Thymus (tissue), 11 donors: Measurements from ENCODE around the gene PIK3R3. TPM values are rescaled to one million over a fixed set of nuclear protein-coding genes. Genes with fewer than 3 reads are reported as not detected.

ENCODE experiments used
- DNase-seq, 9 donors: peaks; one replicate each; pipeline ENCODE4 v3.0.0-alpha.2; 2013; ENCODE audit warnings: low spot score in 9 of 9, low read depth in 6 of 9, missing footprints in 1 of 9
- H3K27ac ChIP-seq, 2 donors: one replicate each; pipeline ENCODE4 v1.5.1; 2013; ENCODE audit warnings: control low read depth in 1 of 2, low read depth in 1 of 2, low read length in 1 of 2, mild to moderate bottlenecking in 1 of 2, moderate library complexity in 1 of 2
- H3K27me3 ChIP-seq, 2 donors: one replicate each; pipeline ENCODE4 v1.5.1; 2013; ENCODE audit warnings: low read length in 1 of 2; ENCODE audit not compliant: control insufficient read depth in 2 of 2, insufficient read depth in 1 of 2
- H3K36me3 ChIP-seq, 2 donors: one replicate each; pipeline ENCODE4 v1.5.1; 2013; ENCODE audit warnings: low read length in 1 of 2, mild to moderate bottlenecking in 1 of 2, moderate library complexity in 1 of 2; ENCODE audit not compliant: control insufficient read depth in 2 of 2, insufficient read depth in 2 of 2
- H3K4me1 ChIP-seq, 2 donors: one replicate each; pipeline ENCODE4 v1.5.1; 2013; ENCODE audit warnings: low read length in 2 of 2; ENCODE audit not compliant: control insufficient read depth in 2 of 2, insufficient read depth in 2 of 2
- H3K4me3 ChIP-seq, 2 donors: one replicate each; pipeline ENCODE4 v1.5.1; 2013; ENCODE audit warnings: low read length in 2 of 2, control low read depth in 1 of 2, mild to moderate bottlenecking in 1 of 2
- H3K9me3 ChIP-seq, 2 donors: one replicate each; pipeline ENCODE4 v1.5.1; 2013; ENCODE audit warnings: low read length in 1 of 2, mild to moderate bottlenecking in 1 of 2; ENCODE audit not compliant: control insufficient read depth in 2 of 2, insufficient read depth in 1 of 2
- WGBS: extraction: QIAGEN DNeasy Blood & Tissue Kit; methylation state at CpG from one replicate; pipeline ENCODE4 v1.1.7; 2013; 5-methylcytosine and 5-hydroxymethylcytosine counted together
- polyA plus RNA-seq: library from polyadenylated mRNA; stranded (reverse); fragments of 200-250 nt; gene quantifications from one replicate; pipeline ENCODE4 v1.2.3, GENCODE V29; 2013
- total RNA-seq: library from RNA; stranded (reverse); fragments of 120-200 nt; gene quantifications from one replicate; pipeline ENCODE4 v1.2.4, GENCODE V29; 2013
- donor health status: healthy.

PIK3R3 gene
- total and polyA plus RNA-seq, 2 donors, result 8.9 to 13.3 TPM

GRCh38 chr1:46130121-46130520 lies 2.3 kb downstream of the PIK3R3 start:
- Histone ChIP-seq H3K27ac (no peak overlapping the region), H3K4me3 (peak overlapping the region in 1 of 2 donors; percentile 83), H3K27me3 (peaks cover 11 to 26% of the 10 kb centered on the region in 2 donors), H3K36me3 (no peaks in the 10 kb centered on the region), H3K4me1 (peaks cover 9 to 25% of the 10 kb centered on the region in 2 donors), H3K9me3 (no peaks in the 10 kb centered on the region)
- WGBS, result 80% methylated on average over 1 of the region's 1 CpG
- peak in 1 of 9 donors; percentile 3 for DNase-seq

DNA sequence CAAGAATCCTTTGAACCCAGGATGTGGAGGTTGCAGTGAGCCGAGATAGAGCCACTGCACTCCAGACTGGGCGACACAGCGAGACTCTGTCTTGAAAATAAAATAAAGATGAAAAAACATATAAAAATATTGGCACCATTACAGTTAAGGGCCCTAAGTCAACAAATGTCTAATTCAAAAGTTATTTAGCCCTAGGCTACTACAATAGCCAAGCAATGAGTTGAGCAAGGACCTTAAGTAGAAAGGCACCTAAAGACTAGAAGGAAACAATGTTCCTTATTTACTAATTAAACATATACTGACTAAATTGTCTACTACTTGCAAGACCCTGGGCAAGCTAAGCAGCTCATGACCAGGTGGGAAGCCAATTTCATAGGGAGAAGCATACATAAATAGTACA lies 4.1 kb downstream of the PIK3R3 start:
- Histone ChIP-seq H3K27ac (no peak overlapping the region), H3K36me3 (no peaks in the 10 kb centered on the region), H3K9me3 (no peaks in the 10 kb centered on the region), H3K27me3 (peaks cover 11 to 26% of the 10 kb centered on the region in 2 donors), H3K4me3 (no peak overlapping the region), H3K4me1 (peaks cover 3 to 11% of the 10 kb centered on the region in 2 donors)
- WGBS, result 89% methylated on average over 3 of the region's 3 CpGs
- no peak for DNase-seq

DNA sequence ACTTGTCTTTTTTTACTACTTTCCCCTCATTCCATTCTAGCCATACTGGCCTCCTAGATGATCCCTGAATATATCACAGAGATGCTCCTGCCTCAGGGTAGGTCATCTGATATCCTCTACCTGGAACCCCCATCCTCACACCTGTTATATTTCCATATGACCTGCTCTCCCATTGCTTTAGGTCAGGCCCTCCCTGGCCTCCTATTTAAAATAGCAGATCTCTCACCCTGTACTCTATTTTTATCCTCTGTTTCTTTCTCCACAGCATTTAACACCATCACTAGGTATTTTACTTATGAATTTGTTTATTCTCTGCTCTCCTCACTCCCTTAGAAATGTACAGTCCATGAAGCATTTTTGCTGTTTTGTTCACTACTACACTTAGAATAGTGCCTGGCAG lies 13.6 kb downstream of the PIK3R3 start:
- Histone ChIP-seq H3K9me3 (no peaks in the 10 kb centered on the region), H3K27me3 (no peaks in the 10 kb centered on the region), H3K27ac (no peak overlapping the region), H3K36me3 (no peaks in the 10 kb centered on the region), H3K4me3 (no peak overlapping the region), H3K4me1 (no peaks in the 10 kb centered on the region)
- no peak for DNase-seq

GRCh38 chr1:46117810-46118494 lies 14.5 kb downstream of the PIK3R3 start:
- Histone ChIP-seq H3K4me3 (no peak overlapping the region), H3K27me3 (no peaks in the 10 kb centered on the region), H3K36me3 (no peaks in the 10 kb centered on the region), H3K27ac (no peak overlapping the region), H3K4me1 (no peaks in the 10 kb centered on the region), H3K9me3 (no peaks in the 10 kb centered on the region)
- 97% methylated on average over 5 of the region's 5 CpGs for WGBS
- DNase-seq, result no peak

- DNase-seq, result no peak
- H3K27me3 ChIP-seq, result no peaks in the 10 kb centered on the region
- no peaks in the 10 kb centered on the region for H3K4me1 ChIP-seq
- no peak overlapping the region for H3K4me3 ChIP-seq
- H3K27ac ChIP-seq, result no peak overlapping the region
- H3K36me3 ChIP-seq, result no peaks in the 10 kb centered on the region
- no peaks in the 10 kb centered on the region for H3K9me3 ChIP-seq
- 96% methylated on average over 2 of the region's 2 CpGs for WGBS
Observed at GRCh38 chr1:46114925-46115603, 17.4 kb downstream of the PIK3R3 start.

DNA sequence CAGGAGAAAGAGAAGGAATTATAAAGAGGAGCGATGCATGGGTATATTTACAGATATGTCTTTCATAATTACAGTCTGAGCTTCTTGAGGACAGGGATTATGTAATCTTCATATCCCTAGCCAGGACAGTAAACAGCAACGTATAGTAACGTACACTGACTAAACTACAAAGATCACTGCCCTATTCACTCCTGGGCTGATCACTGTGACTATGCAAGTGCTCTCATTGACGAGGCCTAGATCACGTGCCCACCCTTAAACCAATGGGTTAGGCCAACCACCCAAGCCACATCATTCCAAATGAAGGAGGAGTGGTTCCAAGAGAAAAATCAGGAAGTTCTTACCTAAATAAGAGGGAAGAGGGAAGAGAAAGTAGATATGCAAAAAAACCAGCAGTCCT lies 18.5 kb downstream of the PIK3R3 start:
- DNase-seq, result no peak
- WGBS, result 98% methylated on average over 5 of the region's 5 CpGs

GRCh38 chr1:46112108-46112507 lies 20.3 kb downstream of the PIK3R3 start:
- Histone ChIP-seq H3K27ac (no peak overlapping the region), H3K9me3 (no peaks in the 10 kb centered on the region), H3K4me3 (no peak overlapping the region), H3K36me3 (no peaks in the 10 kb centered on the region), H3K27me3 (no peaks in the 10 kb centered on the region), H3K4me1 (no peaks in the 10 kb centered on the region)
- DNase-seq, result no peak
- WGBS, result 99% methylated on average over 1 of the region's 1 CpG

More for the DNA sequence above, 18.5 kb downstream of the PIK3R3 start:
- H3K4me3 ChIP-seq, result no peak overlapping the region
- no peaks in the 10 kb centered on the region for H3K4me1 ChIP-seq
- H3K9me3 ChIP-seq, result no peaks in the 10 kb centered on the region
- H3K27me3 ChIP-seq, result no peaks in the 10 kb centered on the region
- H3K27ac ChIP-seq, result no peak overlapping the region
- no peaks in the 10 kb centered on the region for H3K36me3 ChIP-seq

DNA sequence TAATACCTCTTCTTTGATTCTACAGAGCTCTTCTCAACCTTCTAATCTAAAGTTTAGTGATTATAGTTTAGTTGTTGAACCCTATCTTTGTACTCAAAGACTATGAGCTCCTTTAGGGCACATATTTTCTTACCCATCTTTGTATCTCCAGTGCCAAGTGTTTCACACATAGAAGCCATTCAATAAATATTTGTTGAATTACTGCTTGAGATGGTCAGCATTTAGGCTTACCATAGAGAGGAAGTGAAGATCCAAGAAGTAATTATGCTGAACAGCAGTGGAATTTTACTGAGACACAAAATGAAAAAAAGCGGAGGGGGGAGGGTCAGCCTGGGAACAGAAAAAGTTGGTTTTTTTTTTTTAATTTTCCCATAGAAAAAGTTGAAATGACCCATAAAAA lies 21.9 kb downstream of the PIK3R3 start:
- Histone ChIP-seq H3K27me3 (no peaks in the 10 kb centered on the region), H3K4me1 (no peaks in the 10 kb centered on the region), H3K27ac (no peak overlapping the region), H3K9me3 (no peaks in the 10 kb centered on the region), H3K36me3 (no peaks in the 10 kb centered on the region), H3K4me3 (no peak overlapping the region)
- 98% methylated on average over 1 of the region's 1 CpG for WGBS
- no peak for DNase-seq

DNA sequence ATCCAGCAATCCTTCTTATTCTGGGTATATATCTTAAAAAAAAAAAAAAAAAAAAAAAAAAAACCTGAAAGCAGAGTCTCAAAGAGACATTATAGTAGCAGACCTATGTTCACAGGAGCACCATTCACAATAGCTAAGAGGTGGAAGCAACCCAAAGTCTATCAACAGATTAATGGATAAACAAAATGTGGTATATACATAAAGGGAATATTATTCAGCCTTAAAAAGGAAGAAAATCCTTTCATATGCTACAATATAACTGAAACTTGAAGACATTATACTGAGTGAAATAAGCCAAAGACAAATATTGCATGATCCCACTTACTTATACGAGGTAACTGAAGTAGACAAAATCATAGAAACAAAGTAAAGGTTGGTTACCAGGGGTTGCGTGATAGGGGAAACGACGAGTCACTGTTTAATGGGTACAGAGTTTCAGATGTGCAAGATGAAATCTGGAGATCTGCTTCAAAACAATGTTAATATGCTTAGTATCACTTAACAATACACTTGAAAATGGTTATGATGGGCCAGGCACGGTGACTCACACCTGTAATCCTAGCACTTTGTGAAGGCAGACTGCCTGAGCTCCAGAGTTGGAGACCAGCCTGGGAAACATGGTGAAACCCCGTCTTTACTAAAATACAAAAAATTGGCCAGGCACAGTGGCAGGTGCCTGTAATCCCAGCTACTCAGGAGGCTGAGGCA lies 29.5 kb downstream of the PIK3R3 start:
- H3K4me3 ChIP-seq, result no peak overlapping the region
- no peak overlapping the region for H3K27ac ChIP-seq
- 97% methylated on average over 6 of the region's 6 CpGs for WGBS
- H3K27me3 ChIP-seq, result no peaks in the 10 kb centered on the region
- no peaks in the 10 kb centered on the region for H3K9me3 ChIP-seq
- no peaks in the 10 kb centered on the region for H3K4me1 ChIP-seq
- H3K36me3 ChIP-seq, result no peaks in the 10 kb centered on the region
- no peak for DNase-seq
